H1 (cell line): ENCODE data around the gene MPV17. TPM values are rescaled to one million over a fixed set of nuclear protein-coding genes. Genes with fewer than 3 reads are reported as not detected.

Experiments
- CTCF ChIA-PET: fragments of 300-600 bp; sonication (Branson Sonifier 250); formaldehyde crosslinking; loops from one replicate; lab custom pipeline; 2021; ENCODE audit not compliant: partially characterized antibody; lab: Charles Lee
- POLR2A ChIA-PET: fragments of 300-600 bp; sonication (Branson Sonifier 250); formaldehyde crosslinking; loops from one replicate; lab custom pipeline; 2021; ENCODE audit warnings: inconsistent platforms; ENCODE audit not compliant: partially characterized antibody; lab: Charles Lee
- DNase-seq, 2 experiments: peaks; one replicate each; pipeline versions ENCODE4 v3.0.0 to v3.0.0-alpha.2; 2010 to 2022; ENCODE audit warnings: low spot score in 2 of 2, low read depth in 1 of 2, mixed read lengths in 1 of 2
- FAIRE-seq: peaks from 2 replicates; lab custom pipeline; 2011; peaks lifted over from hg19 to GRCh38; lab: Jason Lieb, UNC
- H2AFZ ChIP-seq: 2 replicates; pipeline ENCODE4 v1.8.1; 2012; ENCODE audit warnings: low read length, inconsistent platforms
- H2AK5ac ChIP-seq: 2 replicates; pipeline ENCODE4 v1.6.1; 2013; ENCODE audit warnings: low read depth, low read length
- H2BK120ac ChIP-seq: replicated peaks from 2 replicates; pipeline ENCODE3; 2013; ENCODE audit warnings: low read depth, low read length, inconsistent platforms
- H2BK12ac ChIP-seq: 2 replicates; pipeline ENCODE4 v1.6.1; 2013; ENCODE audit warnings: low read depth, low read length
- H2BK15ac ChIP-seq: 2 replicates; pipeline ENCODE4 v1.6.1; 2013; ENCODE audit warnings: low read length
- H2BK20ac ChIP-seq: 2 replicates; pipeline ENCODE4 v1.6.1; 2013; ENCODE audit warnings: low read length
- H2BK5ac ChIP-seq: 2 replicates; pipeline ENCODE4 v1.6.1; 2013; ENCODE audit warnings: low read depth, low read length
- H3K14ac ChIP-seq: 2 replicates; pipeline ENCODE4 v1.6.1; 2013; ENCODE audit warnings: inconsistent platforms; ENCODE audit not compliant: insufficient read length
- H3K18ac ChIP-seq: 2 replicates; pipeline ENCODE4 v1.6.1; 2013; ENCODE audit warnings: low read length; ENCODE audit errors: extremely low read depth
- H3K23ac ChIP-seq: 2 replicates; pipeline ENCODE4 v1.6.1; 2013; ENCODE audit warnings: inconsistent platforms; ENCODE audit not compliant: insufficient read length
- H3K23me2 ChIP-seq: 2 replicates; pipeline ENCODE4 v1.6.1; 2013; ENCODE audit warnings: low read depth, low read length
- H3K27ac ChIP-seq: 2 replicates; pipeline ENCODE4 v1.6.1; 2011; ENCODE audit warnings: low read depth, low read length, inconsistent platforms
- H3K27me3 ChIP-seq, 4 experiments: replicated peaks in 1 of 4; 1 replicate in 1 of 4; 2 replicates in 3 of 4; pipeline versions ENCODE4 v1.6.1 to v1.8.1; 2011 to 2013; ENCODE audit warnings: low read length in 3 of 4, mild to moderate bottlenecking in 3 of 4, inconsistent platforms in 2 of 4, mixed read lengths in 2 of 4, moderate library complexity in 1 of 4; ENCODE audit not compliant: control insufficient read depth in 3 of 4, insufficient read depth in 3 of 4; ENCODE audit errors: extremely low read depth in 1 of 4
- H3K36me3 ChIP-seq, 4 experiments: 2 replicates each; pipeline versions ENCODE4 v1.6.1 to v1.8.1; 2011 to 2013; ENCODE audit warnings: mild to moderate bottlenecking in 4 of 4, low read length in 3 of 4, moderate library complexity in 2 of 4, control low read depth in 1 of 4, inconsistent platforms in 1 of 4; ENCODE audit not compliant: insufficient read depth in 4 of 4, control insufficient read depth in 2 of 4
- H3K4ac ChIP-seq: replicated peaks from 2 replicates; pipeline ENCODE3; 2013; ENCODE audit warnings: low read length, low read depth, mixed read lengths, inconsistent platforms; ENCODE audit not compliant: insufficient read length
- H3K4me1 ChIP-seq, 4 experiments: replicated peaks in 1 of 4; 1 replicate in 1 of 4; 2 replicates in 3 of 4; pipeline versions ENCODE4 v1.6.1 to v1.8.1; 2011 to 2013; ENCODE audit warnings: low read length in 3 of 4, inconsistent platforms in 2 of 4, mixed read lengths in 1 of 4; ENCODE audit not compliant: insufficient read depth in 4 of 4, control insufficient read depth in 3 of 4
- H3K4me2 ChIP-seq, 2 experiments: 2 replicates each; pipeline versions ENCODE4 v1.6.1 to v1.8.1; 2011 to 2013; ENCODE audit warnings: low read depth in 2 of 2, low read length in 2 of 2, control low read depth in 1 of 2, inconsistent platforms in 1 of 2, mild to moderate bottlenecking in 1 of 2; ENCODE audit not compliant: insufficient read depth in 1 of 2
- H3K4me3 ChIP-seq, 4 experiments: fragments of 200-600, 300-600 bp in 1 of 4; sonication (generic), shearing (Covaris generic), sonication (Bioruptor Twin) in 1 of 4; 2 replicates each; pipeline versions ENCODE4 v1.5.1 to v1.8.1; 2011 to 2016; ENCODE audit warnings: low read length in 4 of 4, low read depth in 3 of 4, control low read depth in 2 of 4, inconsistent platforms in 2 of 4, mild to moderate bottlenecking in 2 of 4, mixed read lengths in 1 of 4, moderate library complexity in 1 of 4; ENCODE audit not compliant: insufficient read depth in 2 of 4; ENCODE audit errors: extremely low read depth in 1 of 4
- H3K56ac ChIP-seq: replicated peaks from 2 replicates; pipeline ENCODE3; 2013; ENCODE audit warnings: low read depth, mild to moderate bottlenecking, mixed read lengths, low read length, inconsistent platforms; ENCODE audit not compliant: insufficient read length
- H3K79me1 ChIP-seq: 2 replicates; pipeline ENCODE4 v1.6.1; 2013; ENCODE audit warnings: low read depth, low read length, control low read depth
- H3K79me2 ChIP-seq, 2 experiments: 2 replicates each; pipeline versions ENCODE4 v1.6.1 to v1.8.1; 2012 to 2013; ENCODE audit warnings: low read length in 2 of 2, mild to moderate bottlenecking in 2 of 2, inconsistent platforms in 1 of 2; ENCODE audit not compliant: insufficient read depth in 2 of 2, control insufficient read depth in 1 of 2
- H3K9ac ChIP-seq, 4 experiments: replicated peaks in 1 of 4; 1 replicate in 1 of 4; 2 replicates in 3 of 4; pipeline versions ENCODE4 v1.6.1 to v1.8.1; 2011 to 2013; ENCODE audit warnings: low read depth in 3 of 4, low read length in 3 of 4, control low read depth in 2 of 4, mild to moderate bottlenecking in 2 of 4, moderate library complexity in 2 of 4, inconsistent platforms in 1 of 4; ENCODE audit errors: extremely low read depth in 1 of 4
- H3K9me3 ChIP-seq, 2 experiments: 2 replicates each; pipeline versions ENCODE4 v1.6.1 to v1.8.1; 2012 to 2013; ENCODE audit warnings: mild to moderate bottlenecking in 2 of 2, moderate library complexity in 2 of 2, control low read depth in 1 of 2, inconsistent platforms in 1 of 2, low read depth in 1 of 2, low read length in 1 of 2, mixed read lengths in 1 of 2; ENCODE audit not compliant: insufficient read depth in 2 of 2
- H4K20me1 ChIP-seq, 2 experiments: replicated peaks in 1 of 2; 2 replicates each; pipeline versions ENCODE3 to v1.8.1; 2011 to 2013; ENCODE audit warnings: inconsistent platforms in 2 of 2, low read length in 2 of 2, mild to moderate bottlenecking in 1 of 2; ENCODE audit not compliant: insufficient read depth in 2 of 2, control insufficient read depth in 1 of 2
- H4K5ac ChIP-seq: 2 replicates; pipeline ENCODE4 v1.6.1; 2013; ENCODE audit warnings: low read length, low read depth, mixed read lengths, inconsistent platforms; ENCODE audit not compliant: insufficient read length
- H4K8ac ChIP-seq: 2 replicates; pipeline ENCODE4 v1.8.0; 2013; ENCODE audit warnings: mild to moderate bottlenecking, moderate library complexity, low read length, inconsistent platforms; ENCODE audit not compliant: insufficient read depth; ENCODE audit errors: extremely low read depth
- H4K91ac ChIP-seq: replicated peaks from 2 replicates; pipeline ENCODE3; 2013; ENCODE audit warnings: low read length, mixed read lengths, inconsistent platforms; ENCODE audit not compliant: insufficient read length
- TCF12 ChIP-seq: IDR thresholded peaks from 2 replicates; pipeline ENCODE4 v1.6.1; 2011; ENCODE audit warnings: low read depth, mild to moderate bottlenecking, low read length
- YY1 ChIP-seq: IDR thresholded peaks from 2 replicates; pipeline ENCODE4 v1.6.1; 2011; ENCODE audit warnings: low read depth, mild to moderate bottlenecking, low read length
- WGBS, 2 experiments: shearing (Covaris generic) in 1 of 2; methylation state at CpG; one replicate each; pipeline versions ENCODE4 v1.1.6 to v1.1.7; 2013 to 2015; ENCODE audit warnings: low lambda C conversion rate in 2 of 2, mixed read lengths in 2 of 2, inconsistent platforms in 1 of 2, low coverage in 1 of 2, missing lambda C conversion rate in 1 of 2; ENCODE audit not compliant: insufficient replicate concordance in 2 of 2, insufficient coverage in 1 of 2, insufficient read length in 1 of 2; ENCODE audit errors: extremely low coverage in 1 of 2, missing lambda C conversion rate in 1 of 2; 5-methylcytosine and 5-hydroxymethylcytosine counted together
- polyA plus RNA-seq, 7 experiments: library from polyadenylated mRNA; depleted of rRNA in 3 of 7; stranded (reverse) in 5 of 7; unstranded in 2 of 7; fragments of >200 nt in 5 of 7; fragments of 200-250 nt in 2 of 7; gene quantifications; 1 replicate in 5 of 7; 2 replicates in 1 of 7; 4 replicates in 1 of 7; pipeline versions ENCODE4 v1.2.1 to v1.2.3, GENCODE V29; 2011 to 2013; ENCODE audit warnings: missing spikeins in 2 of 7, mixed read lengths in 2 of 7
- total RNA-seq: library from RNA; stranded (reverse); fragmentation: NEBNext Ultra II Directional; extraction: Animal tissue kit (Norgen Biotek cat#: 25700); gene quantifications from 2 replicates; pipeline ENCODE4 v1.2.1, GENCODE V29; 2021

Gene MPV17
- total and polyA plus RNA-seq, 2 of the 8 experiments (the other 6 are each of a cell fraction or from before 2014, with no cell fraction given): 45.2 to 181 TPM

DNA sequence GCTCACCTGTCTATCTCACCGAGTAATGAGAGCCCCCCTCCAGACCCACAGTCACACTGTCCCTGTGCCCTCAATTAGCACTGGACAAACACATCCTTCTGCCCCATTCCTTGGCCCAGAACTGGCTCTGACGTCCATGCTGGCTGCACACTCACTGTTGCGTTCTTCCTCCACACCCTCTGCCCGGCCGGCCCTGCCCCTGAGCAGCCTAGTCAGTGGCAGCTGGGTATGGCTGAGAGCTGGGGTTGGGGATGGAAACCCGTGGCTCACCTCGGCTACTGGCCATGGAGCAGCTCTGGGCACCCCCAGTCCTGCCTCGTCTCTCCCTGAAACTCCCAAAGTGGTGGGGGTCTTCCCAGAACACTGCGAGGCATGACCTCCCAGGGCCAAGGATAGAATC is 8.2 kb downstream of the MPV17 start:
- Histone ChIP-seq H3K4me2 (no peak overlapping the region), H2AK5ac (no peak overlapping the region), H3K4ac (no peak overlapping the region), H4K5ac (no peak overlapping the region), H3K56ac (no peak overlapping the region), H3K9ac (no peak overlapping the region), H4K8ac (no peak overlapping the region), H2BK5ac (peak overlapping the region; percentile 23; the same call in 1 of the 2 replicates), H3K27me3 (no peaks in the 10 kb centered on the region), H3K14ac (no peak overlapping the region), H2BK12ac (no peak overlapping the region), H2BK15ac (no peak overlapping the region), H3K79me1 (peaks cover 2% of the 10 kb centered on the region; the same call in 1 of the 2 replicates), H3K27ac (no peak overlapping the region), H3K79me2 (no peaks in the 10 kb centered on the region), H2AFZ (no peak overlapping the region), H3K4me3 (no peak overlapping the region), H4K91ac (no peak overlapping the region), H4K20me1 (no peaks in the 10 kb centered on the region), H3K23me2 (0 out of 2 replicates have a peak, but pooled peaks cover 2% of the 10 kb centered on the region), H3K18ac (no peak overlapping the region), H3K36me3 (peaks cover 0 to 2% (median 0%) of the 10 kb centered on the region in 4 experiments; a peak in 1 of 8 replicates), H3K9me3 (no peaks in the 10 kb centered on the region), H2BK20ac (no peak overlapping the region), H3K4me1 (peaks cover 0 to 2% (median 0%) of the 10 kb centered on the region in 4 experiments; a peak in 1 of 7 replicates), H3K23ac (no peak overlapping the region), H2BK120ac (no peak overlapping the region)
- DNase-seq (no peak), FAIRE-seq (no peak)
- CTCF ChIA-PET: interaction anchor here (0.6 to 5.9 kb wide), 6 partner anchors 12 to 842 kb away, joined by 3 to 48 read pairs (median 3); no protein-coding TSS in a partner anchor
- TF ChIP-seq YY1 (no peak), TCF12 (no peak)
- POLR2A ChIA-PET: interaction anchor here (0.6 to 2.4 kb wide), 9 partner anchors 9 to 66 kb away, joined by 3 to 13 read pairs (median 5); partner anchors contain the start of genes GTF3C2, MPV17 and ZNF513
- WGBS, 2 experiments: 91% methylated on average over 9 of the region's 9 CpGs; no CpG with 5 or more reads in 1 of the 2 experiments
